ENCODE results near the gene NCOA5.

GRCh38 chr20:46083101-46083500 is 6.7 kb downstream of the NCOA5 start:
- TF ChIP-seq ZFX (IDR thresholded peaks at IDR 0.05; ENCODE audit: borderline replicate concordance) (no peak), CTCF (IDR thresholded peaks at IDR 0.05) (no peak)
